Smooth muscle cell (in vitro differentiated cells): Measurements from ENCODE around the gene ZNF121. TPM values are rescaled to one million over a fixed set of nuclear protein-coding genes. Genes with fewer than 3 reads are reported as not detected.

Source experiments
- DNase-seq: peaks from one replicate; lab custom pipeline; 2025; ENCODE audit not compliant: unreplicated experiment; lab: John Stamatoyannopoulos, UW
- H2AFZ ChIP-seq: fragments of 200-600 bp; sonication (generic); 2 replicates; pipeline ENCODE4 v1.6.0; 2016; ENCODE audit warnings: antibody characterized with exemption, low read depth, mild to moderate bottlenecking
- H3F3A ChIP-seq: fragments of 200-600 bp; sonication (generic); 2 replicates; pipeline ENCODE4 v1.6.0; 2017; ENCODE audit warnings: antibody characterized with exemption, low read depth
- H3K27ac ChIP-seq: fragments of 200-600 bp; sonication (generic); 2 replicates; pipeline ENCODE4 v1.5.1; 2016; ENCODE audit warnings: low read depth, mild to moderate bottlenecking
- H3K27me3 ChIP-seq: fragments of 200-600 bp; sonication (generic); 2 replicates; pipeline ENCODE4 v1.6.1; 2016; ENCODE audit warnings: low read depth, mild to moderate bottlenecking
- H3K36me3 ChIP-seq: fragments of 200-600 bp; sonication (generic); 2 replicates; pipeline ENCODE4 v1.5.1; 2016; ENCODE audit warnings: low read depth
- H3K4me1 ChIP-seq: fragments of 200-600 bp; sonication (generic); 2 replicates; pipeline ENCODE4 v1.5.1; 2016; ENCODE audit warnings: low read depth
- H3K4me2 ChIP-seq: fragments of 200-600 bp; sonication (generic); 2 replicates; pipeline ENCODE4 v1.6.0; 2016; ENCODE audit warnings: mild to moderate bottlenecking
- H3K4me3 ChIP-seq: fragments of 200-600 bp; sonication (generic); 2 replicates; pipeline ENCODE4 v1.5.1; 2016; ENCODE audit warnings: mild to moderate bottlenecking
- H3K79me2 ChIP-seq: fragments of 200-600 bp; sonication (generic); 2 replicates; pipeline ENCODE4 v1.6.0; 2016; ENCODE audit warnings: low read depth, mild to moderate bottlenecking
- H3K9ac ChIP-seq: fragments of 200-600 bp; sonication (generic); 2 replicates; pipeline ENCODE4 v1.6.0; 2016; ENCODE audit warnings: low read depth
- H3K9me3 ChIP-seq: fragments of 200-600 bp; sonication (generic); replicated peaks from 2 replicates; pipeline ENCODE4 v1.5.1; 2016; ENCODE audit warnings: low read depth
- H4K20me1 ChIP-seq: fragments of 200-600 bp; sonication (generic); 2 replicates; pipeline ENCODE4 v1.6.0; 2016; ENCODE audit warnings: low read depth
- WGBS: methylation state at CpG from one replicate; pipeline ENCODE4 v1.1.7; 2016; ENCODE audit warnings: low lambda C conversion rate; 5-methylcytosine and 5-hydroxymethylcytosine counted together
- polyA plus RNA-seq: library from polyadenylated mRNA; unstranded; fragments of >200 nt; fragmentation: Nextera tagmentation; extraction: Ambion mirVana; gene quantifications from 2 replicates; pipeline ENCODE4 v1.2.1, GENCODE V29; 2016
- total RNA-seq: library from RNA; depleted of rRNA; stranded (reverse); fragments of >200 nt; gene quantifications from 2 replicates; pipeline ENCODE4 v1.2.3, GENCODE V29; 2014
- TF ChIP-seq, protein P1 (sequence below): fragments of 200-600 bp; sonication (generic); IDR thresholded peaks from 2 replicates; pipeline ENCODE4 v1.5.1; 2017; ENCODE audit warnings: borderline replicate concordance, mild to moderate bottlenecking, antibody characterized with exemption; ENCODE audit not compliant: insufficient read depth, poor library complexity, severe bottlenecking

Gene ZNF121
- total RNA-seq (33.1 and 33.6 TPM in 2 replicates), polyA plus RNA-seq (3.6 and 4.1 TPM in 2 replicates)

- H3K27me3 ChIP-seq: no peaks in the 10 kb centered on the region
- peak within 1 kb of the TSS; percentile 71 for H3K9ac ChIP-seq
- H3K9me3 ChIP-seq: no peaks in the 10 kb centered on the region
- no peaks in the 10 kb centered on the region for H3F3A ChIP-seq
- H2AFZ ChIP-seq: peak within 1 kb of the TSS; percentile 90
- H3K79me2 ChIP-seq: peaks cover 48% of the 10 kb centered on the region
- H3K4me2 ChIP-seq: peak within 1 kb of the TSS; percentile 94
- peaks cover 3% of the 10 kb centered on the region for H3K36me3 ChIP-seq
- peak within 1 kb of the TSS; percentile 57 for H3K27ac ChIP-seq
- H4K20me1 ChIP-seq: peaks cover 33% of the 10 kb centered on the region
- WGBS: 1% methylated on average over 51 of the region's 51 CpGs
- peak within 1 kb of the TSS; percentile 87 for H3K4me3 ChIP-seq
- peak; percentile 40 for DNase-seq
- TF ChIP-seq, protein P1, sequence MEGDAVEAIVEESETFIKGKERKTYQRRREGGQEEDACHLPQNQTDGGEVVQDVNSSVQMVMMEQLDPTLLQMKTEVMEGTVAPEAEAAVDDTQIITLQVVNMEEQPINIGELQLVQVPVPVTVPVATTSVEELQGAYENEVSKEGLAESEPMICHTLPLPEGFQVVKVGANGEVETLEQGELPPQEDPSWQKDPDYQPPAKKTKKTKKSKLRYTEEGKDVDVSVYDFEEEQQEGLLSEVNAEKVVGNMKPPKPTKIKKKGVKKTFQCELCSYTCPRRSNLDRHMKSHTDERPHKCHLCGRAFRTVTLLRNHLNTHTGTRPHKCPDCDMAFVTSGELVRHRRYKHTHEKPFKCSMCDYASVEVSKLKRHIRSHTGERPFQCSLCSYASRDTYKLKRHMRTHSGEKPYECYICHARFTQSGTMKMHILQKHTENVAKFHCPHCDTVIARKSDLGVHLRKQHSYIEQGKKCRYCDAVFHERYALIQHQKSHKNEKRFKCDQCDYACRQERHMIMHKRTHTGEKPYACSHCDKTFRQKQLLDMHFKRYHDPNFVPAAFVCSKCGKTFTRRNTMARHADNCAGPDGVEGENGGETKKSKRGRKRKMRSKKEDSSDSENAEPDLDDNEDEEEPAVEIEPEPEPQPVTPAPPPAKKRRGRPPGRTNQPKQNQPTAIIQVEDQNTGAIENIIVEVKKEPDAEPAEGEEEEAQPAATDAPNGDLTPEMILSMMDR: no peak
- peaks cover 14% of the 10 kb centered on the region for H3K4me1 ChIP-seq
Observed at GRCh38 chr19:9584073-9584833, at the start of gene ZNF121. ZNF121 (minus strand) TSS chr19:9584504; CDS start chr19:9568097, 16,407 bp downstream.

DNA sequence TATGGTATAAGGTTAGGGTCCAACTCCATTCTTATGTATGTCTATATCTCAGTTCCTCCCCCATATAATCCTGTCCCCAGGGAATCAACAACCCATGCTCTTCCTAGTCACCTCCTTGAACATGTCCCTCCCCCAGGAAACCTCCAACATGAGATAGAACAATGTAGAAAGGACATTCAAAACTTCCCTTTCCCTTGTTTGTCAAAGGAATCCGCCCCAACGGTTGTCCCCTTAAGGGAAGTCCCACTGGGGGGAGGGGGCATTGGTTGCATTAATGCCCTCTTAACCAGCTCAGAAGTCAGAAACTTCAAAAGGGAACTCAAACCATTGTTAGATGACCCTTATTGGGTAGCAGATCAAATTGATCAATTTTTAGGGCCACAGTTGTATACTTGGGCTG lies 43.6 kb upstream of the ZNF121 start:
- H3K9ac ChIP-seq: no peak overlapping the region
- peaks cover under 1% of the 10 kb centered on the region for H3K4me1 ChIP-seq
- WGBS: 94% methylated on average over 2 of the region's 2 CpGs
- no peak overlapping the region for H2AFZ ChIP-seq
- no peaks in the 10 kb centered on the region for H3K27me3 ChIP-seq
- H3K36me3 ChIP-seq: peaks cover 8% of the 10 kb centered on the region
- no peaks in the 10 kb centered on the region for H3K9me3 ChIP-seq
- H3K27ac ChIP-seq: no peak overlapping the region
- H3K79me2 ChIP-seq: peaks cover 13% of the 10 kb centered on the region
- H3K4me2 ChIP-seq: no peak overlapping the region
- H3K4me3 ChIP-seq: no peak overlapping the region
- H4K20me1 ChIP-seq: no peaks in the 10 kb centered on the region
- no peaks in the 10 kb centered on the region for H3F3A ChIP-seq
- TF ChIP-seq, protein P1: no peak
- DNase-seq: no peak

DNA sequence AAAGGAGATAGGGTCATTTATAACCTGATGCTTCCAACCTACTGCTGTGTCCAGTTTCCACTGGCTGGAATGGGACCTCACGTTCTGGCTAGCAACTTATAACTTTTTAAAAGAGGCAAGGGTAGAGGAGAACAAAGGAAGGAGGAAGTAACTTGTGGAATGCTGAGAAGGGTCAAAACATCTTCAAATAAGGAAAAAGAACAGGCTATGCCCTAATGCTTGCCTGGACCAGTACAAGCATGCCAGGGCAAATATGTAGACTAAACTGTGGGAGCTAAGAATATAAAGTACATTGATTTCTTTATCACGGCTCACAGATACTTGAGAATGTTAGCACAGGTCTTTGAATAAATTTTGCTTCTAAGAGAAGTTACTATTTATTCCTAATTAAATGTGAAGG lies 38.2 kb upstream of the ZNF121 start:
- Histone ChIP-seq H3K4me3 (peak overlapping the region; percentile 88), H4K20me1 (peaks cover 3% of the 10 kb centered on the region), H3K79me2 (peaks cover 43% of the 10 kb centered on the region), H3K9me3 (no peaks in the 10 kb centered on the region), H3K4me1 (peaks cover 19% of the 10 kb centered on the region), H3F3A (peaks cover 8% of the 10 kb centered on the region), H3K27ac (peak overlapping the region; percentile 96), H3K4me2 (peak overlapping the region; percentile 91), H3K27me3 (no peaks in the 10 kb centered on the region), H2AFZ (no peak overlapping the region), H3K36me3 (peaks cover 8% of the 10 kb centered on the region), H3K9ac (peak overlapping the region; percentile 47)
- DNase-seq: no peak
- TF ChIP-seq, protein P1: no peak
- WGBS: 47% methylated on average over 2 of the region's 2 CpGs
